Stimulated activated CD4-positive, alpha-beta T cell treated with anti-CD3 and anti-CD28 coated beads, Interleukin-15, amount 100 ng/mL, for 1 hour (primary cell): ENCODE results near the gene DLGAP4.
"Not testable (repeated sequence)": the region's sequence is repeated elsewhere in the genome, so short reads cannot be mapped to it uniquely, and the experiment has no call there.

ENCODE experiments used
- DNase-seq, 2 donors: peaks; one replicate each; pipeline ENCODE4 v3.0.0-alpha.2; 2020; ENCODE audit warnings: low read depth in 1 of 2, low spot score in 1 of 2

Gene DLGAP4

DNA sequence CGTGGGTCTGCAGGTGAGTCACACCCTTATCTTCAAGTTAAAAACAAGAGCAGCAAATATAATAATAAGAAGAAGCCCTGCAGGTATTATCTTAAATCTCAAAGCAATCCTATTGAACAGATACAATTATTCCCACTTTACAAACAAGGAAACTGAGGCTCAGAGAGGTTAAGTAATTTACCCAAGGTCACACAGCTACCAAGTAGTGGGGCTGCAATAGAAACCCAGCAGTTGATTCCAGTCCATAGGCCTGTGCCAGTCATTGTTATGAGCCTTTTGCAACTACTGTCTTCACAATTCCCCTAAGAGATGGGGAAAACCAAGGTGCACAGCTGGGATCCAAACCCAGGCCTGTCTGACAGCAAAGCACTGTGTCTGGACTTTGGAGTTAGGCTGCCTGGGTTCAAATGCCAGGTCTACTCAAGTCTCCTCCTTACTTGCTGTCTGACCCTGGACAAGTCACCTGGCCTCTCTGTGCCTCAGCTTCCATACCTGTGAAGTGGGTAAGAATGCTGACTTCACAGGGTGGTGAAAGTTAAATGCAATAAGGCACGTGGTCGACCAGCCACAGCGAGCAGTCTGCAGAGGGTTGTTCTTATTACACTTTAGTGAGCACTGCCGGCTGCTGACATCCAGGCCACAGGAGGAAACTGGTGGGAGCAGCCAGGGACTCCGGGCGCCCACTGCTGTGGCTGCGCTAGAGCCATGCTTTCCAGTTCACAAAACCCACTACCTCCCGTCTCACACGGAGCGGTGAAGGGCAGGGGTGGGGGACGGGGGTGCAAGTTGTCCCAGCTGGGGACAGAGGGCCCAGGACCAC lies 241.3 kb downstream of the DLGAP4 start:
- no peak for DNase-seq

DNA sequence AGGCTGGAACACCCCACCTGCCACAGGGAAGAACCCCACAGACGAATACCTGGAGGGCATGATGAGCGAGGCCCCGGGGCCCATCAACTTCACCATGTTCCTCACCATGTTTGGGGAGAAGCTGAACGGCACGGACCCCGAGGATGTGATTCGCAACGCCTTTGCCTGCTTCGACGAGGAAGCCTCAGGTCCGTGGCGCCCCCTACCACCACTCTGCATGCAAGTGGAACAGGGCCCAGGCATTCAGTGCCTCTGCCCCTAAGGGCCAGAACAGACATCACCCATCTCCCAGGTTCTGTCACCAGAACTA lies 241.8 kb downstream of the DLGAP4 start:
- no peak for DNase-seq

DNA sequence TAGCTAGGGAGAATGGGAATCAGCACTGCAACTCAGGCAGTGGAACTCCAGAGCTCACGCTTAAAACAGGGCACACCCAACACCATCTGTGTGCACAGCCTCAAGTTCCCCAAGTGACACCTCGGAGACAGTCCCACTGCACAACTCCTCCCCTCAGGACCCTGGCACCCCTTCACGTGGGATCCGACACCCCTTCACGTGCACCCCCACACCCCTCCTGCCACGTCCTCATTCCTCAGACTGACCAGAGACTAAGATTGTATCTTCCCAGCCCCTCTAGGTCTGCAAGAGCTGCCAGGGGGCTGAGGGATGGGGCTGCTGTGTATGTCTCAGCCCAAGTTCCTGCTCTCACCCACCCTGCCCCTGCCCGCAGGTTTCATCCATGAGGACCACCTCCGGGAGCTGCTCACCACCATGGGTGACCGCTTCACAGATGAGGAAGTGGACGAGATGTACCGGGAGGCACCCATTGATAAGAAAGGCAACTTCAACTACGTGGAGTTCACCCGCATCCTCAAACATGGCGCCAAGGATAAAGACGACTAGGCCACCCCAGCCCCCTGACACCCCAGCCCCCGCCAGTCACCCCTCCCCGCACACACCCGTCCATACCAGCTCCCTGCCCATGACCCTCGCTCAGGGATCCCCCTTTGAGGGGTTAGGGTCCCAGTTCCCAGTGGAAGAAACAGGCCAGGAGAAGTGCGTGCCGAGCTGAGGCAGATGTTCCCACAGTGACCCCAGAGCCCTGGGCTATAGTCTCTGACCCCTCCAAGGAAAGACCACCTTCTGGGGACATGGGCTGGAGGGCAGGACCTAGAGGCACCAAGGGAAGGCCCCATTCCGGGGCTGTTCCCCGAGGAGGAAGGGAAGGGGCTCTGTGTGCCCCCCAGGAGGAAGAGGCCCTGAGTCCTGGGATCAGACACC lies 242.8 kb downstream of the DLGAP4 start:
- DNase-seq = no peak

DNA sequence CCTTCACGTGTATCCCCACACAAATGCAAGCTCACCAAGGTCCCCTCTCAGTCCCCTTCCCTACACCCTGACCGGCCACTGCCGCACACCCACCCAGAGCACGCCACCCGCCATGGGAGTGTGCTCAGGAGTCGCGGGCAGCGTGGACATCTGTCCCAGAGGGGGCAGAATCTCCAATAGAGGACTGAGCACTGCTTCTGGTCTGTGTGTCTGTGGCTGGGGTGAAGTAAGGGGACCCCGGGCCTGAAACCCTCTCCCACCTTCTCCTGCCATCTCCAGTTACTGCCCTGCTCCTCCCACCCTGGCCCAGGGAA lies 243.4 kb downstream of the DLGAP4 start:
- DNase-seq = no peak

DNA sequence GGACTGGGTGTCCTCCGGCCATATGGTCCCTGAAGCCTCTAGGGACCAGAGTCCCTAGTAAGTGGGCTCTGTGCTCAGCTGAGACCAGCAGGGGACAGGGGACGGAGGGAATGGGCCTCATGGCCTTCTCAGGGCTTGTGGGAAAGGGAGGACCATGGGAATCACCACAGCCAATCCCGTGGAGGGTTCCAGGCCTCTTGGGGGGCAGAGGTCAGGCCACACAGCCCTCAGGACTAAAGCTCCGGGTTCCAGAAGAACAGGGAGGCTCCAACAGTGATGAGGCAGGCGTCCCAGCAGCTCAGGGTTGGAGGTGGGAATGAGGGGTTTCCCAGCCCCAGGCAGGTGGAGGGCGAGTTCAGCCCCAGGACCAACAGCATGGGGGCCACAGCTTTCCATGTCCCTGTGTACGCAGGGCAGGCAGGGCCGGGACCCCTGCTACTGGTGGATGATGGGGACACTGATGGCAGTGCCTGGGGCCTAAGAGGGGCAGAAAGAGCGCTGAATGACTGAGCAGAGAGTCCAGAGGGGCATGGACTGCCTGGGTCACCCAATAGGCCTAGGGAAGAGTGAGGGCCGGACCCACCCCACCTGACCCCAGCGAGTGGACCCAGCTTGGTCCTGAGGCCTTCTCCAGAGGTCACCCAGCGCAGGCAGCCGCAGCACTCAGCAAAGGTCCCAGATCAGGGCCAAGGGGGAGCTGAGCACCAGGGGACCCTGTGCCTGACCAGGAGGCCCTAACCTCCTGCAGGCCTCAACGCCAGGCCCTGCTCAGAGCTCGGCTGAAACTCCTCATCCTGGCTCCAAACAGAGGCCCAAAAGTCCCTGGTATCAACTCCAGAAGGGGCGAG lies 244.0 kb downstream of the DLGAP4 start:
- no peak for DNase-seq

DNA sequence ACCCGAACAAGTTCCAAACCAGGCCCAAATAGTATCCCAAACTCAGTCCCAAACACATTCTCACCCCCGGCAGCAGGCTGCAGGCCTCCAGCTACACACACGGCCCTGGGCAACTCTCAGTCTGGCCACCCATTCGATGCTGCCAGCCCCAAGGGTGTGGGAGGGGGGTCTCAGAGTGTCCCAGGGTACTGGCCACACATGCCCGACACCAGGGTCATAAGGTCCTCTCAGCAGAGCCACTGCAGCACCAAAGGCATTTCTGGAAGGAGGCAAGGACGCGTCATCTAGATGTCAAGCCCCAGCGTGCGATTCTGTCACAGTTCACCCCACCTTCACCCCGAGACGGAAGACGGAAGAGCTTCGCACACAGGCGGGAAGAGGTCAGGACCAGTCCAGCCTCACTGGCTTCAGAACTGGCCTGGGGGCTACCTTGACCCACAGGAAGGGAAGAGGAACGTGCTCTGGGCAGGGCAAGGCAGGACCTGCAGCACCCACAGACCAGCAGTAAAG lies 244.7 kb downstream of the DLGAP4 start:
- DNase-seq = no peak

DNA sequence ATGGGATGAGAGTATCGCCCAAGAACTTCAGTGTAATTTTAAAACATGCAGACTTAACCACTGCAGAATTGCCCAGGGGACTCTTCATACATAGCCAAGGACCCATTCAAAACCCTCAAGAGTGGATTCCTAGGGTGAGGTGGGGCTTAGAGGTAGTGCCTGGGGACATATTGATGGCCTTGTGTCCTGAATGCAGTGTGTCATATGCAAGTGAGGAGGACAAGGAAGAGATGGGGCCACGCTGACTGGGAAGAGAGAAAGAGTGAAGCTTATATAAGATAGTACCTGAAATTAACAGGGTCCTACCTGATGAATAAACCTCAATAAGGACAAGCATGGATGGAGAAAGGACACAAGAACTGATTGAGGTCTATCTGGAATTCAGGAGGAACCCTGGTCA lies 249.1 kb downstream of the DLGAP4 start:
- DNase-seq = no peak

DNA sequence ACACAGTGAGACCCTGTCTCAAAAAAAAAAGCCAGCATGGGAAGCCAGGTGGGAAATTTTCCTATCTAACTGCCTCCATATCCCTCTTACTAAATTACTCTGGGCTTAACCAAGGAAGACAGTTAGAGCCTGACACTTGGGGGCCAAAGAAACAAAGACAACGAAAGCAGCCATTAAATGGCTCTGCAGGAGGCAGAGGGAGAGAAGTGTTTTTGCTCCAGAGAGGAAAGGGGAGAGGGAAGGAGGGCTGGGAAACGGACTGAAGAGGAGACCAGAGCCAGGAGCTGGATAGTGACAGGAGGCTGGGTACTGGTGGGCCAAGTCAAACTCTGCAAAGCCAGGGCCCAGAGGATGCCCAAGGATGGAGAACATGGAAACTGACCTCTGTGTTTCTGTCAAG lies 256.6 kb downstream of the DLGAP4 start:
- no peak for DNase-seq

DNA sequence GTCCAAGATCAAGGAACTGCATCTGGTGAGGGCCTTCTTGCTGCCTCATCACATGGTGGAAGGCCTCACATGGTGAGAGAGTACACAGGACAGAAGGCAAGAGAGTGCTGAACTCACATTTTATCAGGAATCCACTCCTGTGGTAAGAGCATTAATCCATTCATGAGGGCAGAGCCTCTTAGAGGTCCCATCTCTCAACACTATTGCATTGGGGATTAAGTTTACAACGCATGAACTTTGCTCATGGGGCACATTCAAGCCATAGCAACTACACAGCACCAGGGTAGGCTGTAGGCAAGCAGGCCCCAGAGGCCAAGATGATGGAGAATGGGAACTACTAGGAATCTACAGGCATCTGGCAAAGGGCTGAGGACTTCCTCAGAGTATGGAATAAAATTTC lies 257.2 kb downstream of the DLGAP4 start:
- no peak for DNase-seq

DNA sequence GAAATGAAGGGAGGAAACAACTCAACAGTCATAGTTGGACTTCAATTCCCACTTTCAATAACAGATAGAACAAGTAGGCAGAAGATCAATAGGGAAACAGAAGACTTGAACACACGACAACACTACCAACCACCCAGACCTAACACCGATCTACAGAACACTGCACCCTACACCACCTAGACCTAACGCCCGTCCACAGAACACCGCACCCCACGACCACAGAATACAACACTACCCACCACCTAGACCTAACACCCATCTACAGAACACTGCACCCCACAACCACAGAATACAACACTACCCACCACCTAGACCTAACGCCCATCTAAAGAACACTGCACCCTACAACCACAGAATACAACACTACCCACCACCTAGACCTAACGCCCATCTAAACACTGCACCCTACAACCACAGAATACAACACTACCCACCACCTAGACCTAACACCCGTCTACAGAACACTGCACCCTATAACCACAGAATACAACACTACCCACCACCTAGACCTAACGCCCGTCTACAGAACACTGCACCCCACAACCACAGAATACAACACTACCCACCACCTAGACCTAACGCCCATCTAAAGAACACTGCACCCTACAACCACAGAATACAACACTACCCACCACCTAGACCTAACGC lies 258.1 kb downstream of the DLGAP4 start:
- not testable (repeated sequence) for DNase-seq

DNA sequence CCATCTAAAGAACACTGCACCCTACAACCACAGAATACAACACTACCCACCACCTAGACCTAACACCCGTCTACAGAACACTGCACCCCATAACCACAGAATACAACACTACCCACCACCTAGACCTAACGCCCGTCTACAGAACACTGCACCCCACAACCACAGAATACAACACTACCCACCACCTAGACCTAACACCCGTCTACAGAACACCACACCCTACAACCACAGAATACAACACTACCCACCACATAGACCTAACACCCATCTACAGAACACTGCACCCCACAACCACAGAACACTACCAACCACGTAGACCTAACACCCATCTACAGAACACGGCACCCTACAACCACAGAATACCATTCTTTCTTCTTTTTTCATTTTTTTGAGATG lies 258.6 kb downstream of the DLGAP4 start:
- DNase-seq = not testable (repeated sequence)

DNA sequence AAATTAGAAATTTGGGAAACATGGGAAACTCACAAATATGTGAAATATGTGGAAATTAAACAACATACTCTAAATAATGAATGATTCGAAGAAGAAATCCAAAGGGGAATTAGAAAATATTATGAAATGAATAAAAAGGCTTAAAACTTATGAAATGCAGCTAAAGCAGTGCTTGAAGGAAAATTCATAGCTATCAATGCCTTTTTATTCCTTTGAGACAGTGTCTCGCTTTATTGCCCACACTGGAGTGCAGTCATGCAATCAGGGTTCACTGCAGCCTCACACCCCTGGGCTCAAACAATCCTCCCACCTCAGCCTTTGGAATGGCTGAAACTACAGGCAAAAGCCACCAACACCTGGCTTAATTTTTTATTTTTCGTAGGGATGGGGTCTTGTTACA lies 259.4 kb downstream of the DLGAP4 start:
- no peak for DNase-seq

DNA sequence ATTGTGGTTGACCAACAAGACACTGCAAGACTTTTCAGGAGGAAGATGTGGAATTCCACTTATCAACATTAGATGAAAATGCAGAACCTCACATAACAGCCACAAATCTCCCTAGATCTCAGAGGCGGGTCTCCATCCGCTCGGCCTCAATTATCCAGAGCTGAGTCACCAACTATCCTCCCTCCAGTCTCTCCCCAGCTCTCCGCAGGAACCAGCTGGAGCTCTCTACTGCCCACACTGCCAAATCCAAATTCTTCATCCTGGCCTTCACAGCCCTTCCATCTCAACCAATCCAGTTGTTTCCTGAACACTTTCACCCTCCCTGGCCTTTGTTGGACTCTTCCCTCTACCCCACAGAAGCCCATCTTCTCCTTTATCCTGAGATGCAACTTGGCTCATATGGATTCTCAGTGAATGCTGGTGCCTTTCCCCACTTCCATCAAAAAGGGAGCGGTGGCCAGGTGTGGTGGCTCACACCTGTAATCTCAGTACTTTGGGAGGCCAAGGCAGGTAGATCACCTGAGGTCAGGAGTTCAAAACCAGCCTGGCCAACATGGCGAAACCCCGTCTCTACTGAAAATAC lies 263.8 kb downstream of the DLGAP4 start:
- no peak for DNase-seq

DNA sequence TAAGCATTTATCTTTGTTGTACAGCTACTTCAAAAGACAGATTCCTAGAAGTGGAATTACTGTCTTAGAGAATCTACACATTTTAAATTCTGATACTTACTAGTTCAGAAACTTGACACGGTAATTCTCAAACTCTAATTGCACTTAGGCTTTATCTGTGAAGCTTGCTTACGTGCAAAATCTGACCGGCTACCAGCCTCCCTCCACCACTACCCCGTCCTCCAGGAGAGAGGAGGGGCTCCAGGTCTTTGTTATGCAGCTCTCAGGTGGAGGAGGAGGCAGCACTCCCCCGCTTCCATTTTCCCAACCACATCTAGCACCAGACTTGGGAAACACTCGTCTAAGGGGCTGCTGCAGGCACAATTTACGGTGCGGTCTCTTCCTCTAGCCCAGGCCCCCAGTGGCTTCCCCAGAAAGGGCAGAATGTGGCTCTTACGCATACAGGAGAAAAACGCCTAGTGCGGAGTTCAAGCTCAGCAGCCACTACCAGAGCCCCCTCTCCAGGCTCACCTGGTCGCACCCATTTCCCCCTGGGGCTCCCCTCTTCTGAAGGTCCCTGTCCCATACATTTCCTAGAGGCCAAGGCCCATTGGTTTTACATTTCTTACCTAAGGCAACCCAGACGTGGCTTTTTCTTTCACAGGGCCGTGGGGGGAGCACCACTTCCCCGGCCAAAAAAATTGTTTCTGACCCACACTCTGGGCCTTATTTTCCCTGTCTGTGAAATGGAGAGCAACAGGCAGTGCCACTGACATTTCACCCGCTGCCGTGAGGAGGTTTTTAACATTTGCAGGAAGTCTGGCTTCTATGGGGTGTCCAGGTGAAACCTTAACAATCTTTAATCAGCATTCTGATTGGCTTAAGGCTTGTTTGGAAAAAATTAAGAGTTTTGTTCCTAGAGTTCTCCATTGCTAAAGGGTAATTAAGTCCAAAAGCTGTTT lies 265.7 kb downstream of the DLGAP4 start:
- no peak for DNase-seq

DNA sequence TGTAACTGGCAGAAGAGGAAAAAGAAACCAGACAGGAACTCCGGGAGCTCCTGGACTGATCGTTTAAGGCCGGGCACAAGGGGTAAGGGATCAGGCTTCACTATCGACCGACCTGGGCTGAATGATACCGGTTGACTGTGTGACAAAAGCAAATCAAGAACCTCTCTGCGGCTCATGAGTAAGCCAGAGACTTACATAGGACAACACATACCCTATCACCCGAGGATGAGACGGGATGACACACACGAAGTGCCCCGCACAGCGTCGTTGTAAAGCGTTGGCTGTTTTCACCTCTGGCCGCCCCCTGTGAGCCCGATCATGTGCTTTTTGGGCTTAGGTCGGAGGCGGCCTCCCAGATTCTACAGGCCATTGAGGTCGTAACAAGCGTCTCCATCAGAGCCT lies 266.6 kb downstream of the DLGAP4 start:
- peak; percentile 33 to 56 for DNase-seq

DNA sequence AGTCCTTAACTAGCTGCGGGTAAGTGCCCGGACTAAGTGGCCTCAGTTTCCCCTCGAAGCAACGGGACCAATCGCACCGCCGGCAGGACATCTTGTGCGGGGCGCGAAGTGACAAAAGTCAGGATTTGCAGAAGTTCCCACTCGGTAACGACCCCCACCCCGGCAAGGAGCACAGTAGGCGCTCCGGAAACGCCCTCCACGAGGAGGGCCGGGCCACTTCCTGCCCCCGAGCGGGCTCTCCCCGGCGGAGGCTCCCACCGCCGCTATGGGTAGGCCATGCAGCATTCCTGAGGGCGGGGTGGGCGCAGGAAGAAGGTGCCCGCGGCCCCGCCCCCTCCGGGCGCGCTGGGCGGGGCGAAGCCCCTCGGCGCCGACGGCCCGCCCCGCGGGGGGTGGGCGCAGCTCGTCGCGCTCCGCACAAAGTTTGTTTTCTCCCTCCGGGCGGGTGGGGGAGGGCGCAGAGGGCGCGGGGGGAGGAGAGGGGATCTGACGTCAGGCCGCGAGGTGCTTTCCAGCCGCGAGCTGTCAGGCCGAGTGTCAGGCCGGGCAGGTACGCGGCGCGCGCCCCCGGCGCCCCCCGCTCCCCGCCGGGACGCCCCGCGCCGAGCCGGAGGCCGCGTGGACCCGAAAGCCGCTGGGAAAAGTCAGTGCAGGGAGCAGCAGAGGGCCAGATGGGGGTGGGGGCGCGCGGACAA lies 267.1 kb downstream of the DLGAP4 start, which contains the start of gene TGIF2:
TSS of gene TGIF2 (plus strand) at position 495 of the 695 bp plus-strand sequence. CDS start 5,178 bp downstream, outside the sequence.
- DNase-seq = peak; percentile 82 to 84

DNA sequence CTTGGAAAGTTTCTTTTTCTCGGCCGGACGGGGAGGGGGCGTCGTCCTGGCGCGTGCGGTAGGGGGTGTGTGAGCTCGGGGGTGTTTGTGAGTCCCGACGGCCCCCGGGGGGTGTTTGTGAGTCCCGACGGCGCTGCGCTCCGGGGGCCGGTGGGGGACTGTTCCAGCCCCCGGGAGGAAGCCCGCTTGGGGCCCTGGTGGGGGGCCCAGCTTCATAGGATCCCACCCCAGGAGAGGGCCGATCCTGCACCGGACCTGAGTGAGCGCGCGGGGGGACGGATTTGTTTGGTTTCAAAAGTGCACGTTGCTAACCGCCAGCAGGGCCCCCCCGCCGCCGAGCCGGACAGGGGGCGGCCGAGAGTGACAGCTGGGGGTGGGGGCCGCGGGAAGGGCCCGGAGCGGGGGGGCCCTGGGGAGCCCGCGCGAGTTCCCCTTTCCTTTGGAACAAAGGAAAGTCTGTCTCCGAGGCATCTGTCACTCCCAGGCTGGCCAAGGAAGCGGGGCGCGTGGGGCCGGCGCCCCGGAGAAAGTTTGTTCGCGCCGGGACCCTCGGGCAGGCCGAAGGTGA lies 267.7 kb downstream of the DLGAP4 start:
- peak in 1 of 2 donors; percentile 20 for DNase-seq

DNA sequence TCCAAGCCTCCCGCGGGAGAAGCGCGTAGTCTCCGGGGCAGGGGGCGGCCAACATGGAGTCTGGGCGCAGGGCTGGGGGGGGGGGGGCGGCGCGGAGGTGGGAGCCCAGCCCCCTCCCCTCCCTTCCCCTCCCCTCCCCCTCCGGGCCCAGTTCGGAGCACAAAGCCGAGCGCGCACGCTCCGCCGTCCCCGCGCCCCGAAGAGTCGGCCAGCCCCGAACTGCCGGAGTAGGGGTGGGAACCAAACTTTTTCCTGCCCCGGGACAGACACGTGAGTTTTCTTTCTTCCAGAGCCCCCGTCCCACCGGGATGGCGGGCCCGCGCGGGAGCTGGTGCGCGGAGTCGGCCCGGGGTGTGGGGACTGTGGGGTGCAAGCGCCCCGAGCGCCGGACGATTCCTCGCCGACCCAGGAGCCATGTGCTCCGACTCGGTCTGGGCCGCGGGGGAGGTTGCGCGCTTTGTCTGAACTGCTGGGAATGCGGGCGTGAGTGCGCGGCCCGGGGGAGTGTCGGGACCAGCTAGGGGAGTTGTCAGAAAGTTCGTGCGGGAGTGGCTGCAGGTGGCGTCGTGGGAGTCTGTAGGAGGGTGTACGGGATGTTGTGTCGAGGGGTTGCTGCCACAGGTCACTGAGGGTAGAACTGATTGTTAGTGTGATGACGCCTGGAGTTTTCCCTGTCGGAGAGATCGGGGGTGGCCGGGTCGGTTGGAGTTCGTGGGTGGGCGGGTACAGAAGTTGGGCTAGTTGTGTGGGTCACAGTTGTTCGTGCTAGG lies 268.4 kb downstream of the DLGAP4 start:
- peak; percentile 19 to 42 for DNase-seq
